Natural killer cell treated with Interleukin-12 subunit alpha and Interleukin-12 subunit beta and Interleukin-15 and Interleukin-18, amount 100 ng/mL, for 72 hours (primary cell): Measurements from ENCODE around the gene ZNF444. TPM values are rescaled to one million over a fixed set of nuclear protein-coding genes. Genes with fewer than 3 reads are reported as not detected.
"Not testable (repeated sequence)": the region's sequence is repeated elsewhere in the genome, so short reads cannot be mapped to it uniquely, and the experiment has no call there.

ENCODE experiments used
- ATAC-seq, 2 donors: fragments of 150-1000 bp; cut with Tn5 transposase in 1 of 2; sonication (Bioruptor Pico), chemical (Tn5 transposase) in 1 of 2; 2 replicates each; pipeline ENCODE4 v1.10.0; 2021
- DNase-seq: peaks from one replicate; pipeline ENCODE4 v3.0.0; 2022; ENCODE audit warnings: low spot score
- H3K27ac Mint-ChIP-seq, 2 donors: 1 replicate in 1 of 2; 2 replicates in 1 of 2; pipeline ENCODE4 v1.8.0; 2022; ENCODE audit warnings: mixed read lengths in 2 of 2, mild to moderate bottlenecking in 1 of 2, moderate library complexity in 1 of 2
- H3K27me3 Mint-ChIP-seq, 2 donors: 1 replicate in 1 of 2; 2 replicates in 1 of 2; pipeline ENCODE4 v1.8.0; 2022; ENCODE audit warnings: mixed read lengths in 2 of 2
- H3K36me3 Mint-ChIP-seq: one replicate; pipeline ENCODE4 v1.8.0; 2022; ENCODE audit warnings: mixed read lengths
- H3K4me1 Mint-ChIP-seq, 2 donors: 1 replicate in 1 of 2; 2 replicates in 1 of 2; pipeline ENCODE4 v1.8.0; 2022; ENCODE audit warnings: low read depth in 2 of 2, mixed read lengths in 2 of 2, mild to moderate bottlenecking in 1 of 2
- H3K4me3 Mint-ChIP-seq: one replicate; pipeline ENCODE4 v1.8.0; 2022; ENCODE audit warnings: mixed read lengths
- H3K9me3 Mint-ChIP-seq: 2 replicates; pipeline ENCODE4 v1.8.0; 2022; ENCODE audit warnings: mixed read lengths
- total RNA-seq, 2 donors: library from RNA; stranded (reverse); gene quantifications; one replicate each; pipeline ENCODE4 v1.2.3, GENCODE V29; 2022

ZNF444 gene
- total RNA-seq, 2 donors from 2014 or later, result 23.2 to 50.6 TPM

DNA sequence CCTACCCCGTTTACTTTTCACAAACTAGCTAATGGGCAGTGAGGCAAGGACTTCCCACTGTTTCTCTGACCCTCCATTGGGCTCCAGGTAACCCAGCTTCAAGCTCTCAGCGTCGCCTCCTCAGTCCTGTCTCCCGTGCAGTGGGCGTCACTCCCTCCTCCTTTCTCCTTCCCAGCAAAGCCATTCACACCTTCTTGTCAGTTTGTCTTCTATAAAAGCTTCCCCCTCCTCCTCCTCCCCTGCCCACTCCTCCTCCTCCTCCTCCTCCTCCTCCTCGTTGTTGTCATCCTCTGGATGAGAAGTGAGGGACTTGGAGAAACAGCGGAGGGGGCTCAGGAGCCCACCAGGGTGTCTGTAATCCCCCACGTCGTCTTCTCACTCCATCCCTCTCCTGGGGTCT is 33.0 kb downstream of the ZNF444 start:
- Mint-ChIP-seq H3K36me3 (no peaks in the 10 kb centered on the region), H3K9me3 (no peaks in the 10 kb centered on the region), H3K27me3 (peaks cover 0 to 5% of the 10 kb centered on the region in 2 donors), H3K4me1 (peaks cover 4% of the 10 kb centered on the region in 2 donors), H3K4me3 (no peak overlapping the region), H3K27ac (no peak overlapping the region)
- DNase-seq (no peak), ATAC-seq (no peak)

- ATAC-seq (peak in 1 of 2 donors; percentile 15), DNase-seq (no peak)
- H3K4me3 Mint-ChIP-seq, result no peak overlapping the region
- H3K4me1 Mint-ChIP-seq, result peaks cover 4% of the 10 kb centered on the region in 2 donors
- no peak overlapping the region for H3K27ac Mint-ChIP-seq
- peaks cover 0 to 5% of the 10 kb centered on the region in 2 donors for H3K27me3 Mint-ChIP-seq
- no peaks in the 10 kb centered on the region for H3K9me3 Mint-ChIP-seq
- H3K36me3 Mint-ChIP-seq, result no peaks in the 10 kb centered on the region
Observed at GRCh38 chr19:56174550-56174949, 33.5 kb downstream of the ZNF444 start.

GRCh38 chr19:56175861-56176307 is 34.8 kb downstream of the ZNF444 start, which contains the start of gene GALP:
TSS of gene GALP (plus strand) at chr19:56176008. CDS start at chr19:56177109, 1,101 bp downstream.
- H3K27ac Mint-ChIP-seq, ATAC-seq, H3K4me1 Mint-ChIP-seq, H3K9me3 Mint-ChIP-seq, H3K4me3 Mint-ChIP-seq, DNase-seq, H3K36me3 Mint-ChIP-seq, H3K27me3 Mint-ChIP-seq: not testable (repeated sequence)

- H3K4me1 Mint-ChIP-seq, H3K27me3 Mint-ChIP-seq, DNase-seq, H3K27ac Mint-ChIP-seq, H3K9me3 Mint-ChIP-seq, ATAC-seq, H3K36me3 Mint-ChIP-seq, H3K4me3 Mint-ChIP-seq: not testable (repeated sequence)
Observed at GRCh38 chr19:56176310-56176709, 35.2 kb downstream of the ZNF444 start.

DNA sequence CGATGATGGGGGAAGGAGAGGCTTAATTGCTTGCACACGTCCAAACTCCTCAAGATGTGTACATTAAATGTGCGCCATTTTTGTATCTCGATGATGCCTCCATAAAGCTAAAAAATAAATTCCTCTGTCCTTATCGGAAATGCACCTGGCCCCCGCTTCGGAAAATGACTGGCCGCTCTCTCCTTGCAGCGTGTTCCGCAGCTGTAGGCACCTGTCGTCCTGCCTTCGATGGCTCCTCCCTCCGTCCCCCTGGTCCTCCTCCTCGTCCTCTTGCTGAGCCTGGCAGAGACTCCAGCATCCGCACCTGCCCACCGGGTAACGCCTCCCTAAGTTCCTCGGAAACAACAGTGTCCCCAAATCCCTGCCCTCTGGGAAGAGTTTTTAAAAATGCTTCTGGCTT is 35.8 kb downstream of the ZNF444 start:
- peaks cover 0 to 5% of the 10 kb centered on the region in 2 donors for H3K27me3 Mint-ChIP-seq
- no peak overlapping the region for H3K4me3 Mint-ChIP-seq
- H3K36me3 Mint-ChIP-seq, result no peaks in the 10 kb centered on the region
- no peak for DNase-seq
- H3K4me1 Mint-ChIP-seq, result peaks cover under 1 to 2% of the 10 kb centered on the region in 2 donors
- H3K9me3 Mint-ChIP-seq, result no peaks in the 10 kb centered on the region
- no peak overlapping the region for H3K27ac Mint-ChIP-seq
- no peak for ATAC-seq

DNA sequence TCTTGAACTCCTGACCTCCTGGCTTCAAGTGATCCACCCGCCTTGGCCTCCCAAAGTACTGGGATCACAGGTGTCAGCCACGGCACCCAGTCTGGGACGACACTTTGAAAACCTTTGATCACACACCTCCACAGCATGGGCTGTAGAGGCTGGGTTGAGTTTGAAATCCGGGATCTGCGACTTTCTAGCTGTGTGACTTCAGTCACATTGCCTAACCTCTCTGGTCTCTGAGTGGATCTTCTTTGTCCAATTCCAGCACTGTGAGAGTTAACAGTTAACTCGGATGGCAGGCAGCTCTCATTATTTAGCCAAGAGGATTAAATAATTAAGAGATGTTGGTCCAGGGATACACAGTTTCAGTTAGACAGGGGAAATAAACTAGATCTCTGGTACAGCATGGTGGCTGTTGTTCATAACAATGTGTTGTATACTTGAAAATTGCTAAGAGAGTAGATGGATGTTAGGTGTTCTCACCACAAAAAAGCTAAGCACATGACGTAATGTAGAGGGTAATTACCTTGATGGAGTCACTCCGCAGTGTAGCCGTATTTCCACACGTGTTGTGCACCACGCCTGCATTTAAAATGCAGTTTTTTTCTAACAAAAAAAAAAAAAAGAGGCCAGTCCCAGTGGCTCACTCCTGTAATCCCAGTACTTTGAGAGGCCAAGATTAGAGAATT is 36.6 kb downstream of the ZNF444 start:
- no peak for DNase-seq
- no peak for ATAC-seq
- Mint-ChIP-seq H3K27me3 (peaks cover 0 to 5% of the 10 kb centered on the region in 2 donors), H3K36me3 (no peaks in the 10 kb centered on the region), H3K4me1 (no peaks in the 10 kb centered on the region), H3K9me3 (no peaks in the 10 kb centered on the region), H3K4me3 (no peak overlapping the region), H3K27ac (no peak overlapping the region)

DNA sequence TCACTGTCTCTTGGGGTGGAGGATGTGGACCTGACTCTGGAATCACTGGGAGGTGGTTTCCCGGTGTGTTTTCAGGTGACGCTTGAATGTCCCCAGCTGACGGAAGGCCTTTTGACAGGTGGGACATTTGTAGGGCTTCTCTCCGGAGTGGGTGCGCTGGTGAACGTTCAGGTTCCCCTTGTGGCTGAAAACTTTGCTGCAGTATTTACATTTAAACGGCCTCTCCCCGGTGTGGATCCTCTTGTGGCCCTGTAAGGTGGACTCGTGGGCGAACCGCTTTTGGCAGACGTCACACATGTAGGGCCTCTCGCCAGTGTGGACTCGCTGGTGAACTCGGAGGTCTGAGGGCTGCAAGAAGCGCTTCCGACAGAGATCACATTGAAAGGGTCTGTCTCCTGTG is 48.7 kb downstream of the ZNF444 start:
- no peak overlapping the region for H3K4me3 Mint-ChIP-seq
- H3K9me3 Mint-ChIP-seq, result no peaks in the 10 kb centered on the region
- peaks cover 0 to 3% of the 10 kb centered on the region in 2 donors for H3K27me3 Mint-ChIP-seq
- H3K27ac Mint-ChIP-seq, result no peak overlapping the region
- peaks cover 0 to 5% of the 10 kb centered on the region in 2 donors for H3K4me1 Mint-ChIP-seq
- DNase-seq (no peak), ATAC-seq (no peak)
- H3K36me3 Mint-ChIP-seq, result no peaks in the 10 kb centered on the region

- H3K27ac Mint-ChIP-seq, result no peak overlapping the region
- no peaks in the 10 kb centered on the region for H3K36me3 Mint-ChIP-seq
- H3K4me1 Mint-ChIP-seq, result no peaks in the 10 kb centered on the region
- ATAC-seq, result no peak
- DNase-seq, result no peak
- H3K27me3 Mint-ChIP-seq, result no peaks in the 10 kb centered on the region
- H3K4me3 Mint-ChIP-seq, result no peak overlapping the region
- H3K9me3 Mint-ChIP-seq, result no peaks in the 10 kb centered on the region
Observed at GRCh38 chr19:56191115-56191514, 50.0 kb downstream of the ZNF444 start.

GRCh38 chr19:56191711-56192110 is 50.6 kb downstream of the ZNF444 start:
- no peak for DNase-seq
- Mint-ChIP-seq H3K27me3 (no peaks in the 10 kb centered on the region), H3K36me3 (no peaks in the 10 kb centered on the region), H3K27ac (no peak overlapping the region), H3K4me1 (no peaks in the 10 kb centered on the region), H3K9me3 (no peaks in the 10 kb centered on the region), H3K4me3 (no peak overlapping the region)
- no peak for ATAC-seq

- H3K9me3 Mint-ChIP-seq, result no peaks in the 10 kb centered on the region
- no peak for ATAC-seq
- no peak overlapping the region for H3K27ac Mint-ChIP-seq
- no peaks in the 10 kb centered on the region for H3K36me3 Mint-ChIP-seq
- H3K27me3 Mint-ChIP-seq, result no peaks in the 10 kb centered on the region
- H3K4me1 Mint-ChIP-seq, result no peaks in the 10 kb centered on the region
- H3K4me3 Mint-ChIP-seq, result no peak overlapping the region
- DNase-seq, result no peak
Observed at GRCh38 chr19:56193981-56194640, 53.0 kb downstream of the ZNF444 start.

GRCh38 chr19:56197646-56198045 is 56.6 kb downstream of the ZNF444 start, which contains the start of gene ZSCAN5B:
TSS of gene ZSCAN5B (minus strand) at chr19:56197783. CDS start at chr19:56193052, 4,731 bp downstream.
- not testable (repeated sequence) for H3K27ac Mint-ChIP-seq, ATAC-seq, H3K36me3 Mint-ChIP-seq, H3K4me1 Mint-ChIP-seq, H3K4me3 Mint-ChIP-seq, DNase-seq, H3K9me3 Mint-ChIP-seq
- H3K27me3 Mint-ChIP-seq, result peaks cover 4 to 17% of the 10 kb centered on the region in 2 donors

DNA sequence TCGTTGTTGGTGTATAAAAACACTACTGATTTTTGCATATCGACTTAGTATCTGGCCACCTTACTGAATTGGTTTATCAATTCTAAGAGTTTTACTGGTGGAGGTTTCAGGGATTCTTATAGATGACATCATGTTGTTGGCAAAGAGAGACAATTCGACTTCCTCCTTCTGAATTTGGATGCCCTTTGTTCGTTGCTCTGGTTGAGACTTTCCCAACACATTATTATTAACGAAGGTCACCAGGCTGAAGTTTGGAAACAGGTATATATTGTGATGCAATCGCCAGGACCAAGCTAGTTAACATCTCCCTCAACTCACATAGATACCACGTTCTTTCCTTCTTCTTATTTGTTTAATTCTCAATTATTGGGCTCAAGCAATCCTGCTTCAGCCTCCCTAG is 58.6 kb downstream of the ZNF444 start:
- no peaks in the 10 kb centered on the region for H3K4me1 Mint-ChIP-seq
- peaks cover 4 to 17% of the 10 kb centered on the region in 2 donors for H3K27me3 Mint-ChIP-seq

GRCh38 chr19:56201973-56202372 is 60.9 kb downstream of the ZNF444 start, which contains the start of gene ZSCAN5C:
TSS of gene ZSCAN5C (plus strand) at chr19:56202273. CDS start at chr19:56205914, 3,641 bp downstream.
- ATAC-seq, result no peak
- no peaks in the 10 kb centered on the region for H3K4me1 Mint-ChIP-seq
- H3K4me3 Mint-ChIP-seq, result no peak within 1 kb of the TSS
- H3K27me3 Mint-ChIP-seq, result peaks cover 7 to 17% of the 10 kb centered on the region in 2 donors
- no peaks in the 10 kb centered on the region for H3K36me3 Mint-ChIP-seq
- H3K27ac Mint-ChIP-seq, result no peak within 1 kb of the TSS
- DNase-seq, result no peak
- H3K9me3 Mint-ChIP-seq, result no peaks in the 10 kb centered on the region

More for the DNA sequence above, 58.6 kb downstream of the ZNF444 start:
- no peaks in the 10 kb centered on the region for H3K36me3 Mint-ChIP-seq
- H3K27ac Mint-ChIP-seq, result no peak overlapping the region
- ATAC-seq, result no peak
- DNase-seq, result no peak
- H3K9me3 Mint-ChIP-seq, result no peaks in the 10 kb centered on the region
- H3K4me3 Mint-ChIP-seq, result no peak overlapping the region

GRCh38 chr19:56207581-56207980 is 66.5 kb downstream of the ZNF444 start:
- not testable (repeated sequence) for DNase-seq, H3K9me3 Mint-ChIP-seq, H3K4me1 Mint-ChIP-seq, ATAC-seq, H3K27ac Mint-ChIP-seq, H3K27me3 Mint-ChIP-seq, H3K4me3 Mint-ChIP-seq, H3K36me3 Mint-ChIP-seq
